GM20000 (cell line): ENCODE results near the gene EPB41L4B.

Experiments used
- DNase-seq: peaks from one replicate; pipeline ENCODE4 v3.0.0; 2012; ENCODE audit warnings: low spot score
- TF ChIP-seq, protein P1 (sequence below): IDR thresholded peaks from 2 replicates; pipeline ENCODE4 v1.5.1; 2012; ENCODE audit warnings: mild to moderate bottlenecking, control low read depth; ENCODE audit errors: extremely low read depth, missing control alignments

The EPB41L4B gene

DNA sequence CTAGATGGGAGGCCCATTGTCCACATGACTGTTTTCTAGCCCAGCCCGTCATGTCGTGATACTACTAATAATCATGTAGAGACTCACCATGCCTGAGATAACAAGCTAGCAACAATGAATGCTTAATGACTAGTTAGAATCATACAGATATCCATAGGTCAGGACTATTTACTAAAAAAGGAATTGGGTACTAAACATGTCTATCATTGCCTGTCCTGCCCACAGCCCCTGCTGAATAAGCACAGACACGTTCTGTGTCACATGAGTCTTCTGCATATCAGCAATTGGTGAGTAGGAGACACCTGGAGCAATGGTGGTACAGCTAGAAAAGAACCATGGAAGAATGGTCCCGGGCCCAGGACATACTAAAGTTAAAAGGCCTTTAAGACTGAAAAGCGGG is 171.8 kb downstream of the EPB41L4B start:
- TF ChIP-seq, protein P1, sequence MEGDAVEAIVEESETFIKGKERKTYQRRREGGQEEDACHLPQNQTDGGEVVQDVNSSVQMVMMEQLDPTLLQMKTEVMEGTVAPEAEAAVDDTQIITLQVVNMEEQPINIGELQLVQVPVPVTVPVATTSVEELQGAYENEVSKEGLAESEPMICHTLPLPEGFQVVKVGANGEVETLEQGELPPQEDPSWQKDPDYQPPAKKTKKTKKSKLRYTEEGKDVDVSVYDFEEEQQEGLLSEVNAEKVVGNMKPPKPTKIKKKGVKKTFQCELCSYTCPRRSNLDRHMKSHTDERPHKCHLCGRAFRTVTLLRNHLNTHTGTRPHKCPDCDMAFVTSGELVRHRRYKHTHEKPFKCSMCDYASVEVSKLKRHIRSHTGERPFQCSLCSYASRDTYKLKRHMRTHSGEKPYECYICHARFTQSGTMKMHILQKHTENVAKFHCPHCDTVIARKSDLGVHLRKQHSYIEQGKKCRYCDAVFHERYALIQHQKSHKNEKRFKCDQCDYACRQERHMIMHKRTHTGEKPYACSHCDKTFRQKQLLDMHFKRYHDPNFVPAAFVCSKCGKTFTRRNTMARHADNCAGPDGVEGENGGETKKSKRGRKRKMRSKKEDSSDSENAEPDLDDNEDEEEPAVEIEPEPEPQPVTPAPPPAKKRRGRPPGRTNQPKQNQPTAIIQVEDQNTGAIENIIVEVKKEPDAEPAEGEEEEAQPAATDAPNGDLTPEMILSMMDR: no peak
- no peak for DNase-seq

DNA sequence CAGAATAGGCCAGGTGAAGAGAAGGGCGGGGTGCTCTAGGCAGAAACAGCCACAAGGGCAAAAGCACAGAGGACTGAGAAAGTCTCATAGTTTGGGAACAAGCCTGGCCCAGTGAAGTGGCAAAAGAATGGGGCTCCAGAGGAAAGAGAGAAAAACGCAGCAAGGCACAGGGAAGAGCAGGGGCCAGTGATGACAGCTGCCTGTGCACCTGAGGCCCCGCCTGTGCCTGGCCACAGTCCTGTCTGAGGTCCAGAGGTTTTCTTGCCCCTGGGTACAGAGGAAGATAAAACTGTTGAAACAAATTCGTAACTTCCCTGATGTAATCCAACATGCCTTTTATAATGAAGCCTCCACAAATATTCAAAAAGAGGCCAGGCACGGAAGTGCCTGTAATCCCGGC is 175.8 kb downstream of the EPB41L4B start:
- TF ChIP-seq, protein P1: no peak

DNA sequence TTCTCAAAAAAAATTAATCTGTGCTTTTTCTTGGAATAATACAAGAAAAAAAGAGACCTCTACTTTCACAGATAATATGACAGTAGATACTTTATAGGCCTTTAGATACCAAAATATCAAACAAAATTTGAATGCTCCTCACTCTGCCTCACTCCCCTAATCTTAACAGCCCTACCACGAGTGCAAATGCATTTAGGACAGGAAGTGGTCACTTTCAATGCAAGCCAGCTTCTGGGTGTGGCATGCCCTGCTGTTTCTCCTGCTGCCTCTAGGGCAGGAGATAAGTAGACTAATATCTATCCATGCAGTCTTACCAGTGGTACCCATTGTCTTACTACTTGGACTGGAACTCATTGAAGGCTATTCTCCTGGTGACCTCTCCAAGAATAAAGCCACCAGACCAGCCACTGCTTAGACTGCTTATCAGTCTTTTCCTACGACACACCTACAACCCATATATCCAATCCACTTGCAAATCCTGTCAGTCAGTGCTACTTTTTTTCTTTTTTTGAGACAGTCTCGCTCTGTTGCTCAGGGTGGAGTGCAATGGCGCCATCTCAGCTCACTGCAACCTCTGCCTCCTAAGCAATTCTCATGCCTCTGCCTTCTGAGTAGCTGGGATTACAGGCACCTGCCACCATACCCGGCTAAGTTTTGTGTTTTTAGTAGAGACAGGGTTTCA is 176.8 kb downstream of the EPB41L4B start:
- TF ChIP-seq, protein P1: peak; percentile 20
- peak; percentile 64 for DNase-seq

More for the DNA sequence above, 175.8 kb downstream of the EPB41L4B start:
- DNase-seq: no peak

DNA sequence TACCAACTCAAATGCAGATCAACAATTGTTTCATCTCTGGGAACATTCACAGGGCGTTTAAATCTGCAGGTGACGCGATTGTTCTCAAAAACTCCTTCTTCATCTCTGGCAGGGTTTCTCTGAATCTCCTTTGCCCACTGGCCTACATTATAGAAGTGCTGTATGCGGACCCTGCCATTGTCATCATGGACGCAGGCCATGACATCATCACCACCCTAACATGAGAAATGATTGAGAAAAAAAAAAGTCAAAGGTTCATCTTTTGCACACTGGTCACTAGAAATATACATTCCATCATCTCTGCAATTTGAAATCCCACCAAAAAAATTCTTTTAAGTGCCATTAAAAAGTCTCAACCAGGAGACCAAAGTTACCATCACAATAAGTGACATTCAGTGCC is 179.5 kb downstream of the EPB41L4B start:
- no peak for DNase-seq
- TF ChIP-seq, protein P1: no peak

DNA sequence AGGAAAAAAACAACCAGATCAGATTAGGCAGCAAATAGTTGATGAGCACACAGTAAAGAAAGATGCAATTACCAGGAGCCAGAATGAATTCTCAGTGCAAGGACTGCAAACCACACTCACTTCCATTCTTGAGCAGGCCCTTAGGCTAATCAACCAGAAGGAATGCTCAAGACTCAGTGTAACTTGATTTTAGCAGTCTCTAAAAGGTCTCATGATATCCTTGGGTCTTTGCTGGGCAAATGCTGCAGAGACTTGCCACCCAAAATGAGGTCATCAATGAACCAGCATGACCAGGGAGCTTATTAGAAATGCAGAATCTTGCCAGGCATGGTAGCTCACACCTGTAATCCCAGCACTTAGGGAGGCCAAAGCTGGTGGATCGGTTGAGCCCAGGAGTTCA is 181.0 kb downstream of the EPB41L4B start:
- no peak for DNase-seq
- TF ChIP-seq, protein P1: no peak

DNA sequence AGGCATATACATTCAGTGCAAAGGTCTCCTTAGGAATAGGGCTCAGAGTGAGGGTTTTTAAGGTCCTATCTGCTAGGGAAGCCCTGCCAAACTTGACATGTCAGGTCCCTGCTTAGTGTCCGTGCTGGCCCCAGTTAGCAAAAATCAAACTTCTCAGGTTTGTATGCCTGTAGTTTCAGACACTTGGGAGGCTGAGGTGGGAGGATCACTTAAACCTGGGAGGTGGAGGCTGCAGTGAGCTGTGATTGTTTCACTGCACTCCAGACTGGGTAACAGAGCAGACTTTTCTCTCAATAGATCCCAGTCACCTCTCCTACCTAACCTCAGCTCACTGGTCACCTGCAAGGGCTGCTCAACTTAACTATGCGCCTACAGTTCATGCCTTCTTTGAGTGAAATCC is 182.4 kb downstream of the EPB41L4B start:
- TF ChIP-seq, protein P1: no peak
- no peak for DNase-seq

DNA sequence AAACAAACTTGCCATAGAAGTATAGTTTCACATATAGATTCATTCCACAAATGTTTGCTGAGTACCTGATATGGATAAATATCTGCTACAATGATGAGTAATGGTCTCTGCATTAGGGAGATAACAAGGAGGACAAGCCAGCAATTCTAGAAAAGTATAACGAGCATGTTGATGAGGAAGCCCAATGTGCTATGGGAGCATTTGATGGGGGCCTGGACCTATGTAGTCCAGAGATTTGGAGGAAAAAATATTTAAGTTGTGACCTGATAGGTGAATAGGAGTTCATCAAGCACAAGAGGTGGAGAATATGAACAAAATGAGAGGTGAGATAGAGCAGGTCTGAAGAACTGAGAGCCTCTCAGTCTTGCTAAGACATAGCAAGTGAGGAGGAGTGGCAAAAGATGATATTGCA is 186.7 kb downstream of the EPB41L4B start:
- DNase-seq: no peak
- TF ChIP-seq, protein P1: no peak
